HG03280 (cell line): Measurements from ENCODE around the gene ENTREP1.
"Not testable (repeated sequence)": the region's sequence is repeated elsewhere in the genome, so short reads cannot be mapped to it uniquely, and the experiment has no call there.

Experiments used
- ATAC-seq: cut with Tn5 transposase; IDR thresholded peaks from one replicate; pipeline ENCODE4 v1.9.1; 2021; ENCODE audit warnings: mild to moderate bottlenecking, moderate library complexity; ENCODE audit not compliant: unreplicated experiment

Gene ENTREP1

GRCh38 chr9:69397384-69398214 is 72.6 kb downstream of the ENTREP1 start:
- no peak for ATAC-seq

- no peak for ATAC-seq
Measured at GRCh38 chr9:69400470-69400869, 75.5 kb downstream of the ENTREP1 start.

- ATAC-seq = not testable (repeated sequence)
Measured at GRCh38 chr9:69409936-69410335, 84.9 kb downstream of the ENTREP1 start.

- no peak for ATAC-seq
Measured at GRCh38 chr9:69411246-69411645, 86.2 kb downstream of the ENTREP1 start.

GRCh38 chr9:69411931-69412740 is 87.1 kb downstream of the ENTREP1 start:
- no peak for ATAC-seq

GRCh38 chr9:69412741-69413150 is 87.7 kb downstream of the ENTREP1 start:
- no peak for ATAC-seq

- no peak for ATAC-seq
Measured at GRCh38 chr9:69420611-69421270, 95.7 kb downstream of the ENTREP1 start.

GRCh38 chr9:69421908-69422801 is 97.1 kb downstream of the ENTREP1 start:
- peak; percentile 65 for ATAC-seq

GRCh38 chr9:69425136-69425801 is 100.3 kb downstream of the ENTREP1 start:
- ATAC-seq = no peak

GRCh38 chr9:69427286-69427685 is 102.3 kb downstream of the ENTREP1 start:
- no peak for ATAC-seq

- no peak for ATAC-seq
Measured at GRCh38 chr9:69428017-69428785, 103.2 kb downstream of the ENTREP1 start.

GRCh38 chr9:69429281-69429680 is 104.3 kb downstream of the ENTREP1 start:
- ATAC-seq = no peak

GRCh38 chr9:69430206-69430605 is 105.2 kb downstream of the ENTREP1 start:
- no peak for ATAC-seq

GRCh38 chr9:69431203-69431602 is 106.2 kb downstream of the ENTREP1 start:
- no peak for ATAC-seq

GRCh38 chr9:69431777-69432176 is 106.8 kb downstream of the ENTREP1 start:
- ATAC-seq = no peak

- ATAC-seq = no peak
Measured at GRCh38 chr9:69432623-69433022, 107.6 kb downstream of the ENTREP1 start.

GRCh38 chr9:69433392-69433791 is 108.4 kb downstream of the ENTREP1 start:
- ATAC-seq = no peak

GRCh38 chr9:69433968-69434367 is 109.0 kb downstream of the ENTREP1 start:
- ATAC-seq = no peak

GRCh38 chr9:69439654-69440053 is 114.6 kb downstream of the ENTREP1 start:
- not testable (repeated sequence) for ATAC-seq
